ENCODE measurements around the gene UBE3C.

GRCh38 chr7:157281221-157281998, 142.7 kb downstream of the UBE3C start:
- TF ChIP-seq POLR2A (IDR thresholded peaks at IDR 0.05; ENCODE audit: low read depth): no peak
- no peak for TF ChIP-seq CTCF (IDR thresholded peaks at IDR 0.05)

Data from esophagus muscularis mucosa (tissue), 3 donors.